Measurements from ENCODE around the gene CELA3B.

- TF ChIP-seq CTCF (IDR thresholded peaks at IDR 0.05; ENCODE audit: low read depth, low read length, poor library complexity, severe bottlenecking): no peak
- TF ChIP-seq EZH2phosphoT487 (IDR thresholded peaks at IDR 0.05; ENCODE audit: borderline replicate concordance, low read length): no peak
Measured at GRCh38 chr1:21936366-21937031, 40.3 kb upstream of the CELA3B start.
